Thoracic aorta (tissue), 2 donors: Measurements from ENCODE around the gene RNF149. TPM values are rescaled to one million over a fixed set of nuclear protein-coding genes. Genes with fewer than 3 reads are reported as not detected.
"Not testable (repeated sequence)": the region's sequence is repeated elsewhere in the genome, so short reads cannot be mapped to it uniquely, and the experiment has no call there.

Experiments
- ATAC-seq: fragments of 150-250 bp; one replicate; pipeline ENCODE4 v1.8.0; 2017; ENCODE audit warnings: low read depth; ENCODE audit not compliant: insufficient number of reproducible peaks, low FRiP score
- DNase-seq: peaks from one replicate; pipeline ENCODE4 v3.0.0-alpha.2; 2020; ENCODE audit warnings: low spot score
- H3K27ac ChIP-seq, 2 donors: fragments of 200-600 bp; sonication (generic); 1 replicate in 1 of 2; 2 replicates in 1 of 2; pipeline ENCODE4 v1.5.1; 2016; ENCODE audit warnings: mild to moderate bottlenecking in 2 of 2, moderate library complexity in 2 of 2
- H3K27me3 ChIP-seq: fragments of 200-600 bp; sonication (generic); replicated peaks from 2 replicates; pipeline ENCODE4 v1.6.0; 2016; ENCODE audit warnings: mild to moderate bottlenecking; ENCODE audit not compliant: insufficient read depth
- H3K36me3 ChIP-seq: fragments of 200-600 bp; sonication (generic); one replicate; pipeline ENCODE4 v1.5.1; 2016
- H3K4me1 ChIP-seq, 2 donors: fragments of 200-600 bp; sonication (generic); 1 replicate in 1 of 2; 2 replicates in 1 of 2; pipeline versions ENCODE4 v1.5.1 to v1.6.0; 2016; ENCODE audit warnings: low read depth in 2 of 2, mild to moderate bottlenecking in 1 of 2; ENCODE audit not compliant: control insufficient read depth in 1 of 2
- H3K4me3 ChIP-seq: fragments of 200-600 bp; sonication (generic); 2 replicates; pipeline ENCODE4 v1.5.1; 2016; ENCODE audit warnings: mild to moderate bottlenecking
- H3K9me3 ChIP-seq: fragments of 200-600 bp; sonication (generic); 2 replicates; pipeline ENCODE4 v1.5.1; 2016
- CTCF ChIP-seq: fragments of 200-600 bp; sonication (generic); IDR thresholded peaks from one replicate; pipeline ENCODE4 v1.5.1; 2019; ENCODE audit warnings: antibody characterized with exemption
- total RNA-seq, 2 donors: library from RNA; depleted of rRNA; stranded (reverse); fragments of >200 nt; gene quantifications; one replicate each; pipeline versions ENCODE4 v1.1.0 to v1.2.3, GENCODE V29; 2016

RNF149 gene
- total RNA-seq, 2 donors from 2014 or later = 106 to 152 TPM

DNA sequence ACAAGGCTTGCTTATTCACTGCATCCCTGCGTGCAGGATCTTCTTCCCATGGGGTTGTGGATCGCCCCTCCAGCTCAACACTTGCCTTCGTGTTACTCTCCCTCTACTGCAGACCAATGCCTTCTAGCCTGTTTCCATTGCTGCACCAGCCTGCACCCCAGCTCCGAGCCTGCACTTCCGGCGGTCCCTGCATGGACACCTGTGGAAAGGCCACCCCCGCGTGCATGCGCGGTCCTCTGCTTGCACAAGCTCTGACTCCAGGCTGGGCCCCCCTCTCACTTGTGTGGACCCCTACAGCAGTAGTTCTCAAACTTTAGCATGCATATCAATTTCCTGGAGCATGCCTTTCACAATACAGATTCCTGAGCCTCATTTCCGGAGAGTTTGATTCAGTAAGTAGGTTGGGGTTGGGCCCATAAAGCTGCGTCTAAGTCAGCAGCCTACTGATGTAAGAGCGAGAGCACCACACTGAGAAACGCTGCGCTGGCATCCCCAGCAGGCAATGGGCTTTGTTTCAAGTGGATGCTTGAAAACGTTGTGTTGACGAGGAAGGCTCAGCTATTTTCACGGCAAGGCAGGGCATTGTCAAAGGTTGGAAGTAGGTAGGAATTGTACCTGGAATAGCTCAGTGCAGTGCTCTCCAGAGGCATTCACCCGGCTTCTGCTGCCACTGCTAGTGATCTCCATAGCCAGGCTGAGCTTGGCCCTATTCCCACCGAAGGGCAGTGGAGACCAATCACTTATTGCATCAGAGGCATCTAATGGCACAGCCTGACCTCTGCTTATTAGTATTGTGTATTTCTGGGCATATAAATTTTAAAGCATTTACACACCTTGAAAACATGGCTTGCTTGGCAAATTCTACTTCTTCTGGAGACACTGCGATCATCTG is 46.2 kb upstream of the RNF149 start:
- Histone ChIP-seq H3K27ac (no peak overlapping the region), H3K4me1 (no peaks in the 10 kb centered on the region), H3K4me3 (no peak overlapping the region), H3K27me3 (no peaks in the 10 kb centered on the region), H3K9me3 (no peaks in the 10 kb centered on the region), H3K36me3 (no peaks in the 10 kb centered on the region)
- no peak for ATAC-seq
- no peak for TF ChIP-seq CTCF
- no peak for DNase-seq

GRCh38 chr2:101352631-101353030 is 44.1 kb upstream of the RNF149 start:
- ATAC-seq, H3K36me3 ChIP-seq, H3K4me1 ChIP-seq, H3K27me3 ChIP-seq, H3K4me3 ChIP-seq, H3K9me3 ChIP-seq, H3K27ac ChIP-seq, DNase-seq: not testable (repeated sequence)

DNA sequence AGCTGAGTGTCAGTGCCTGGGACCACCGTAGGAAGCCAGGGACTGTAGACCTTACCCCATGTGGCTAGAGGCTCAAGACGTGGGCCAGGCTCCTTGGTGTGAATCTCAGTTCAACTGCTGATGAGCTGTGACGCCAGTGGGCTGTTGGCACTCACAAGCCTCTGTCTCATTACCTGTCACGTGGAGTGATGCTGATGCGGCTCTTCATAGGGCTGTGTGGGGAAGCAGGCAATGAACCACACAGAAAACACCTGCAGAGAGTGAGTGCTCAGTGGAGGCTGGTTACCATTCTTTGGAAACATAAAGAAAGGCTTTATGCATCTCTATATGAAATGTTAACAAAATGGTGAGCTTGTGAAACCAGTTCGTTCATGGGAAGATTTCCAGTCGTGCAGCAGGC is 42.7 kb upstream of the RNF149 start:
- H3K4me3 ChIP-seq = no peak overlapping the region
- H3K36me3 ChIP-seq = no peaks in the 10 kb centered on the region
- TF ChIP-seq CTCF = no peak
- H3K9me3 ChIP-seq = no peaks in the 10 kb centered on the region
- no peaks in the 10 kb centered on the region for H3K27me3 ChIP-seq
- DNase-seq = no peak
- H3K27ac ChIP-seq = no peak overlapping the region
- no peaks in the 10 kb centered on the region for H3K4me1 ChIP-seq
- ATAC-seq = no peak

- DNase-seq (no peak), ATAC-seq (no peak)
- Histone ChIP-seq H3K4me1 (no peaks in the 10 kb centered on the region), H3K4me3 (no peak overlapping the region), H3K27me3 (no peaks in the 10 kb centered on the region), H3K36me3 (no peaks in the 10 kb centered on the region), H3K9me3 (no peaks in the 10 kb centered on the region), H3K27ac (no peak overlapping the region)
- TF ChIP-seq CTCF = no peak
These were observed 41.6 kb upstream of the RNF149 start for GRCh38 chr2:101349893-101350662.

DNA sequence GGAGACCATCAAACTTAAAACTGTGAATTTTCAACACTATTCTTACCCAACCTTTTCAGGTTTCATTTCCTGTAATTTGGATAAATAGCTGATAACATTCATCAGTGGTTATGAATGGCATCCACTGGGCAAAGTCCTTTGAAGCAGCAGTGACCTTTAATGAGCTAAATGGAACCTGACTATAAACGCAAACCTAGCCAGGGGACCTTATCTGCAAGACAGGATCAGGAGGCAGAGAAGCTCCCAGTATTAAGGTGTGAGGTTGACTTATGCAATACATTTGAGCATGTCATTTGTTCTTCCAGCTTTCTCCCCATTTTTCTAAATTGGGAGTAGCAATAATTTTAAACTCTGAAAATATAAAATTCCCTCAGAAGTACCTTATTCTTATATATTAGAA is 40.4 kb upstream of the RNF149 start:
- no peaks in the 10 kb centered on the region for H3K36me3 ChIP-seq
- no peak for TF ChIP-seq CTCF
- ATAC-seq = no peak
- H3K27me3 ChIP-seq = no peaks in the 10 kb centered on the region
- H3K27ac ChIP-seq = no peak overlapping the region
- no peaks in the 10 kb centered on the region for H3K9me3 ChIP-seq
- DNase-seq = no peak
- no peaks in the 10 kb centered on the region for H3K4me1 ChIP-seq
- no peak overlapping the region for H3K4me3 ChIP-seq
